MM.1S (cell line): ENCODE results near the gene COX17.

ENCODE experiments used
- EZH2phosphoT487 ChIP-seq: fragments of 300-600 bp; sonication (generic); IDR thresholded peaks from 2 replicates; pipeline ENCODE4 v1.6.1; 2018; ENCODE audit warnings: antibody characterized with exemption, low read length
- TF ChIP-seq, protein P1 (sequence below): fragments of 300-600 bp; sonication (generic); IDR thresholded peaks from 2 replicates; pipeline ENCODE4 v1.5.1; 2016; ENCODE audit warnings: antibody characterized with exemption, low read length, mixed read lengths

DNA sequence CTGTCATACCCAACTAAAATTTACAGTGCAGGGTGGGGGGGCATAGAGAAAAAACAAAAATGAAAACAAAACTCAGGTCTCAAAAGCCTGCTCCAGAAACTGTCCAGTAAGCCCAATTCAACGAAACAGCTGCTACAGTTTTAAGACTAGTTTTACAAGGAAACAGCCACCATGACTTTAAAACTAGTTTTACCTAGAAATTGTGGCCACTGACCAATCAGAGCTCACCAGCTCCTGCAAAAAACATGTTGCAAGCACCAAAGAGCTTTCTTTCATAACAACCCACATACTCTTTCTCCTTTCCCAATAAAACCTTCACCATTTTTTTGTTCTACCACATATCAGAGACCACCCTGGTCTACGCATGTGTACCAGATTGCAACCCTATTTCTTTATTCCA, 18.3 kb upstream of the COX17 start:
- TF ChIP-seq, protein P1, sequence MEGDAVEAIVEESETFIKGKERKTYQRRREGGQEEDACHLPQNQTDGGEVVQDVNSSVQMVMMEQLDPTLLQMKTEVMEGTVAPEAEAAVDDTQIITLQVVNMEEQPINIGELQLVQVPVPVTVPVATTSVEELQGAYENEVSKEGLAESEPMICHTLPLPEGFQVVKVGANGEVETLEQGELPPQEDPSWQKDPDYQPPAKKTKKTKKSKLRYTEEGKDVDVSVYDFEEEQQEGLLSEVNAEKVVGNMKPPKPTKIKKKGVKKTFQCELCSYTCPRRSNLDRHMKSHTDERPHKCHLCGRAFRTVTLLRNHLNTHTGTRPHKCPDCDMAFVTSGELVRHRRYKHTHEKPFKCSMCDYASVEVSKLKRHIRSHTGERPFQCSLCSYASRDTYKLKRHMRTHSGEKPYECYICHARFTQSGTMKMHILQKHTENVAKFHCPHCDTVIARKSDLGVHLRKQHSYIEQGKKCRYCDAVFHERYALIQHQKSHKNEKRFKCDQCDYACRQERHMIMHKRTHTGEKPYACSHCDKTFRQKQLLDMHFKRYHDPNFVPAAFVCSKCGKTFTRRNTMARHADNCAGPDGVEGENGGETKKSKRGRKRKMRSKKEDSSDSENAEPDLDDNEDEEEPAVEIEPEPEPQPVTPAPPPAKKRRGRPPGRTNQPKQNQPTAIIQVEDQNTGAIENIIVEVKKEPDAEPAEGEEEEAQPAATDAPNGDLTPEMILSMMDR, result no peak
- no peak for TF ChIP-seq EZH2phosphoT487
